ENCODE measurements around the gene ARHGEF2.

Gene ARHGEF2

GRCh38 chr1:155911156-155912055, 66.9 kb downstream of the ARHGEF2 start, which contains the start of gene RIT1:
Gene RIT1, minus strand, starts transcription at chr1:155911349. Its CDS starts 588 bp downstream, at chr1:155910761.
- DNase-seq (ENCODE audit: low read depth, low spot score): no peak

GRCh38 chr1:155910621-155911121, 67.7 kb downstream of the ARHGEF2 start:
- DNase-seq (ENCODE audit: low read depth, low spot score): no peak

GRCh38 chr1:155909894-155910293, 68.5 kb downstream of the ARHGEF2 start:
- DNase-seq (ENCODE audit: low read depth, low spot score): no peak

- no peak for DNase-seq (ENCODE audit: low read depth, low spot score)
Observed at GRCh38 chr1:155904261-155904660, 74.1 kb downstream of the ARHGEF2 start.

GRCh38 chr1:155900161-155900560, 78.2 kb downstream of the ARHGEF2 start:
- no peak for DNase-seq (ENCODE audit: low read depth, low spot score)

- DNase-seq (ENCODE audit: low read depth, low spot score): no peak
Observed at GRCh38 chr1:155899683-155900082, 78.7 kb downstream of the ARHGEF2 start.

GRCh38 chr1:155898888-155899287, 79.5 kb downstream of the ARHGEF2 start:
- DNase-seq (ENCODE audit: low read depth, low spot score): no peak

GRCh38 chr1:155897746-155898145, 80.6 kb downstream of the ARHGEF2 start:
- DNase-seq (ENCODE audit: low read depth, low spot score): no peak
